Measurements from ENCODE around the gene ANKHD1.

DNA sequence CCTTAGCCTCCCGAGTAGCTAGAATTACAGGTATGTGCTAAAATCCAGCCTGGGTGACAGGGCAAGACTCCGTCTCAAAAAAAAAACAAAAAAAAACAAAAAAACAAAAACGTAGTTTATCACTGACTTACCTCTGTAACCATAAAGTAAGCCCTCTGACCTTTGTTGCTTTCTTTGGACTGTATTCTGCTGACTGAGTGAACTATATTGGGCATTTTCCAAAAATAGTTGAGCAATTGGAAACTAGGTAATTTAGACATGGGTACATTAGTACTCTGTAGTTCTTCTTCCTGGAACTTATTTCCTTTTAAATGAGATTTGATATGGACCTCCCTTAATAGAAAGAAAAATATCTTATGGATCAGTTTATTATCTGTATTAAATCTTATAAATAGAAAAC lies 66.6 kb downstream of the ANKHD1 start:
- TF ChIP-seq, protein P1, sequence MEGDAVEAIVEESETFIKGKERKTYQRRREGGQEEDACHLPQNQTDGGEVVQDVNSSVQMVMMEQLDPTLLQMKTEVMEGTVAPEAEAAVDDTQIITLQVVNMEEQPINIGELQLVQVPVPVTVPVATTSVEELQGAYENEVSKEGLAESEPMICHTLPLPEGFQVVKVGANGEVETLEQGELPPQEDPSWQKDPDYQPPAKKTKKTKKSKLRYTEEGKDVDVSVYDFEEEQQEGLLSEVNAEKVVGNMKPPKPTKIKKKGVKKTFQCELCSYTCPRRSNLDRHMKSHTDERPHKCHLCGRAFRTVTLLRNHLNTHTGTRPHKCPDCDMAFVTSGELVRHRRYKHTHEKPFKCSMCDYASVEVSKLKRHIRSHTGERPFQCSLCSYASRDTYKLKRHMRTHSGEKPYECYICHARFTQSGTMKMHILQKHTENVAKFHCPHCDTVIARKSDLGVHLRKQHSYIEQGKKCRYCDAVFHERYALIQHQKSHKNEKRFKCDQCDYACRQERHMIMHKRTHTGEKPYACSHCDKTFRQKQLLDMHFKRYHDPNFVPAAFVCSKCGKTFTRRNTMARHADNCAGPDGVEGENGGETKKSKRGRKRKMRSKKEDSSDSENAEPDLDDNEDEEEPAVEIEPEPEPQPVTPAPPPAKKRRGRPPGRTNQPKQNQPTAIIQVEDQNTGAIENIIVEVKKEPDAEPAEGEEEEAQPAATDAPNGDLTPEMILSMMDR (conservative IDR thresholded peaks at IDR 0.05; ENCODE audit: low read length) = no peak
- no peak for TF ChIP-seq EZH2phosphoT487 (IDR thresholded peaks at IDR 0.05; ENCODE audit: borderline replicate concordance)

Data from Loucy (cell line).